Stimulated activated CD4-positive, alpha-beta T cell treated with anti-CD3 and anti-CD28 coated beads, Interleukin-12 subunit alpha, Interleukin-12 subunit beta, amount 100 ng/mL, for 48 hours (primary cell): ENCODE data around the gene SKAP1.
"Not testable (repeated sequence)": the region's sequence is repeated elsewhere in the genome, so short reads cannot be mapped to it uniquely, and the experiment has no call there.

ENCODE experiments used
- DNase-seq, 3 donors: peaks; one replicate each; pipeline ENCODE4 v3.0.0-alpha.2; 2020; ENCODE audit warnings: low read depth in 2 of 3, low spot score in 1 of 3

Gene SKAP1

GRCh38 chr17:48247038-48247437 lies 183.0 kb downstream of the SKAP1 start:
- no peak for DNase-seq

GRCh38 chr17:48246612-48247011 lies 183.4 kb downstream of the SKAP1 start:
- DNase-seq: no peak

- not testable (repeated sequence) for DNase-seq
Measured at GRCh38 chr17:48245465-48246033, 184.5 kb downstream of the SKAP1 start.

GRCh38 chr17:48244814-48245213 lies 185.2 kb downstream of the SKAP1 start:
- no peak for DNase-seq

GRCh38 chr17:48244121-48244711 lies 185.8 kb downstream of the SKAP1 start:
- DNase-seq: no peak

- no peak for DNase-seq
Measured at GRCh38 chr17:48241770-48242497, 188.1 kb downstream of the SKAP1 start.

GRCh38 chr17:48241131-48241591 lies 188.9 kb downstream of the SKAP1 start:
- no peak for DNase-seq

GRCh38 chr17:48240562-48241130 lies 189.4 kb downstream of the SKAP1 start:
- DNase-seq: no peak

GRCh38 chr17:48240122-48240521 lies 189.9 kb downstream of the SKAP1 start:
- no peak for DNase-seq

- DNase-seq: no peak
Measured at GRCh38 chr17:48239603-48239995, 190.4 kb downstream of the SKAP1 start.

- no peak for DNase-seq
Measured at GRCh38 chr17:48238933-48239602, 190.9 kb downstream of the SKAP1 start.

GRCh38 chr17:48237456-48237855 lies 192.6 kb downstream of the SKAP1 start:
- no peak for DNase-seq

GRCh38 chr17:48236681-48237134 lies 193.3 kb downstream of the SKAP1 start:
- no peak for DNase-seq

- no peak for DNase-seq
Measured at GRCh38 chr17:48234922-48235321, 195.1 kb downstream of the SKAP1 start.

- no peak for DNase-seq
Measured at GRCh38 chr17:48231995-48232959, 197.7 kb downstream of the SKAP1 start.

GRCh38 chr17:48229936-48230335 lies 200.1 kb downstream of the SKAP1 start:
- DNase-seq: no peak

- DNase-seq: no peak
Measured at GRCh38 chr17:48228720-48229119, 201.3 kb downstream of the SKAP1 start.

GRCh38 chr17:48225725-48226567 lies 204.1 kb downstream of the SKAP1 start:
- no peak for DNase-seq

GRCh38 chr17:48223945-48224344 lies 206.1 kb downstream of the SKAP1 start:
- no peak for DNase-seq
